ENCODE data around the gene EFCAB12.

DNA sequence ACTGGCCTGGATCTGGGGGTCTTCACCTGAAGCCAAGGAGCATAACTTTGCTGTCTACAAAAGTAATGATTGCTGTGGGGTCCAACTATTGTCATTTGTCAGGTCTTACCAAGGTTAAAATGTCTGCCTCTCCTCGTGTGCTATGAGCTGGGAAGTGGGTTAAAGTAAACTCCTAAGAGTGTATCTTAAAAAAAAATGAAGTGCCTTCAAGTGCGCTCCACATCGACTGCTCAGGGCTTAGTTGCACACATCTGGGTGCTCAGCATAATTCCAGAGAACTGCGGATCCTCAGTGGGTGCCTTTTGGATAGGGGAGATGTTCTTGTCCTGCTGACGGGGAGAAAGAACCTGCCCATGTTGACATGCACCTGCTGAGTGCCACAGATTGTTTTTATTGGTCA lies 40.9 kb downstream of the EFCAB12 start:
- TF ChIP-seq POLR2A (IDR thresholded peaks at IDR 0.05; ENCODE audit: low read length) (no peak), GATA1 (IDR thresholded peaks at IDR 0.05; ENCODE audit: low read depth, low read length) (no peak)
